ENCODE results near the gene ANO1. TPM values are rescaled to one million over a fixed set of nuclear protein-coding genes. Genes with fewer than 3 reads are reported as not detected.

ANO1 gene
- total RNA-seq, 6 experiments from 2014 or later, result 32.1 to 292 (median 78.0) TPM

- Histone ChIP-seq H3K27ac (no peak overlapping the region), H3K4me3 (no peak overlapping the region), H3K27me3 (no peaks in the 10 kb centered on the region), H3K4me1 (no peaks in the 10 kb centered on the region), H3K36me3 (peaks cover 0 to 38% (median 0%) of the 10 kb centered on the region in 4 donors), H3K9me3 (no peaks in the 10 kb centered on the region)
- WGBS (ENCODE audit: insufficient coverage, low coverage, low lambda C conversion rate, missing lambda C conversion rate), result 71% methylated on average over 1 of the region's 8 CpGs
- TF ChIP-seq CTCF (IDR thresholded peaks at IDR 0.05) (no peak), POLR2A (IDR thresholded peaks at IDR 0.05) (no peak)
- DNase-seq, result no peak
- intact Hi-C loops (cut with DNase I), result no loop called here
- ATAC-seq, result no peak
Observed at GRCh38 chr11:70092959-70093715, 15.0 kb downstream of the ANO1 start.

GRCh38 chr11:70095541-70096252, 17.6 kb downstream of the ANO1 start:
- Histone ChIP-seq H3K4me1 (no peaks in the 10 kb centered on the region), H3K27ac (no peak overlapping the region), H3K9me3 (no peaks in the 10 kb centered on the region), H3K36me3 (peaks cover 0 to 32% (median 0%) of the 10 kb centered on the region in 4 donors), H3K27me3 (no peaks in the 10 kb centered on the region), H3K4me3 (no peak overlapping the region)
- DNase-seq (no peak), ATAC-seq (peak in 1 of 4 donors; percentile 79)
- WGBS (ENCODE audit: insufficient coverage, low coverage, low lambda C conversion rate, missing lambda C conversion rate), result 52% methylated on average over 12 of the region's 13 CpGs
- TF ChIP-seq CTCF (IDR thresholded peaks at IDR 0.05), result no peak
- no peak for TF ChIP-seq POLR2A (IDR thresholded peaks at IDR 0.05)
- intact Hi-C loops (cut with DNase I), result no loop called here

GRCh38 chr11:70097783-70098563, 19.9 kb downstream of the ANO1 start:
- ATAC-seq (peak in 1 of 4 donors; percentile 9), DNase-seq (no peak)
- Histone ChIP-seq H3K27ac (no peak overlapping the region), H3K4me1 (no peaks in the 10 kb centered on the region), H3K4me3 (no peak overlapping the region), H3K27me3 (no peaks in the 10 kb centered on the region), H3K9me3 (no peaks in the 10 kb centered on the region), H3K36me3 (peaks cover 0 to 17% (median 0%) of the 10 kb centered on the region in 4 donors)
- intact Hi-C loops (cut with DNase I), result no loop called here
- WGBS (ENCODE audit: insufficient coverage, low coverage, low lambda C conversion rate, missing lambda C conversion rate), result 74% methylated on average over 7 of the region's 23 CpGs
- TF ChIP-seq POLR2A (IDR thresholded peaks at IDR 0.05), result no peak

- WGBS (ENCODE audit: insufficient coverage, low coverage, low lambda C conversion rate, missing lambda C conversion rate), result 84% methylated on average over 3 of the region's 12 CpGs
- H3K36me3 ChIP-seq, result peaks cover 0 to 26% (median 0%) of the 10 kb centered on the region in 4 donors
- H3K27ac ChIP-seq, result no peak overlapping the region
- no peaks in the 10 kb centered on the region for H3K4me1 ChIP-seq
- H3K9me3 ChIP-seq, result no peaks in the 10 kb centered on the region
- H3K27me3 ChIP-seq, result no peaks in the 10 kb centered on the region
- intact Hi-C loops (cut with DNase I), result no loop called here
- DNase-seq, result no peak
- H3K4me3 ChIP-seq, result no peak overlapping the region
- no peak for TF ChIP-seq CTCF (IDR thresholded peaks at IDR 0.05)
- TF ChIP-seq POLR2A (IDR thresholded peaks at IDR 0.05), result no peak
- no peak for ATAC-seq
Observed at GRCh38 chr11:70098936-70099335, 20.8 kb downstream of the ANO1 start.
